Skin epidermis (tissue), 12 donors: ENCODE measurements around the gene BCL2L1.
A peak's percentile ranks its signal among the peaks of the same experiment; 100 is the strongest.
"Not testable (repeated sequence)": the region's sequence is repeated elsewhere in the genome, so short reads cannot be mapped to it uniquely, and the experiment has no call there.

Source experiments
- H3K27ac ChIP-seq, 21 experiments: fragments of 200-600 bp; sonication (generic) in 11 of 21; one replicate each; pipeline ENCODE4 v1.5.0; 2020; ENCODE audit warnings: mild to moderate bottlenecking in 3 of 21, inconsistent platforms in 2 of 21, moderate library complexity in 2 of 21
- H3K4me3 ChIP-seq, 7 experiments: fragments of 200-600 bp; sonication (generic) in 2 of 7; one replicate each; pipeline ENCODE4 v1.5.0; 2020; ENCODE audit warnings: inconsistent platforms in 2 of 7, mild to moderate bottlenecking in 2 of 7, moderate library complexity in 1 of 7

BCL2L1 gene

DNA sequence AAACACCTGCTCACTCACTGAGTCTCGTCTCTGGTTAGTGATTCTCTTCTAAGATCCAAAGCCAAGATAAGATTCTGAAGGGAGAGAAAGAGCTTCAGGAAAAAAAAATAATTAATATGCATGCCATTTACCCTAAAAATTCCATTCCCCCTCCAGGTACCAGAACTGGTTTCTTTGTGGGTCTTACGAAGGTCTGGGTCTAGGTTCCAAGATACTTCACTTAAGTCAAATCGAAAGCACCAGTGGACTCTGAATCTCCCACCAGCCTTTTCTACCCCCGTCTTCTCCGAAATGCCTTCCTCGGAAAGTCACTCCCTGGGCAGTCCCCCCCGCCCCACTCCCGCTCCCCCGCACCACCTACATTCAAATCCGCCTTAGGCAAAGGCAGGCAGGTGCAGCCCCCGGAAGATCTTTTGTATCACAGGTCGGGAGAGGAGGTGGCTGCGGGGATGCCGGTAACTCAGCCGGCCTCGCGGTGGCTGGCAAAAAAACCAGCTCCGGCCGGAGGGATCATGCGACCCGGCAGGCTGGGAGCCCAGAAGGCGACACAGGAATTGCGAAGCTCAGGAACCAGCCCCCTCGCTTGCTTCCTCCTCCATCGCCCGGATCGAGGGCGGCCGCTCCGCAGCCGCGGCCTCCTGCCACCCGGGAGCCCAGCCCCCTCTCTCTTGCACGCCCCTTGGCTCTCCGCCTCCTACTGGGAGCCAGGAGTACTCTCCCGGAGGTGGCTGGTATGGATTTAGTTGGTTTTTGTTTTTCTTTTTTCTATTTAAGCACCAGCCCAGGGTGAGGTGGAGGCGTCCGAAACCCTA lies at the start of gene BCL2L1:
TSS of gene BCL2L1 (minus strand) at position 612 of the 812 bp plus-strand sequence. CDS start 650 bp downstream, outside the sequence.
- Histone ChIP-seq H3K4me3 (peak within 1 kb of the TSS; percentile 54 to 94 (median 68)), H3K27ac (peak within 1 kb of the TSS; percentile 90 to 100 (median 98))

DNA sequence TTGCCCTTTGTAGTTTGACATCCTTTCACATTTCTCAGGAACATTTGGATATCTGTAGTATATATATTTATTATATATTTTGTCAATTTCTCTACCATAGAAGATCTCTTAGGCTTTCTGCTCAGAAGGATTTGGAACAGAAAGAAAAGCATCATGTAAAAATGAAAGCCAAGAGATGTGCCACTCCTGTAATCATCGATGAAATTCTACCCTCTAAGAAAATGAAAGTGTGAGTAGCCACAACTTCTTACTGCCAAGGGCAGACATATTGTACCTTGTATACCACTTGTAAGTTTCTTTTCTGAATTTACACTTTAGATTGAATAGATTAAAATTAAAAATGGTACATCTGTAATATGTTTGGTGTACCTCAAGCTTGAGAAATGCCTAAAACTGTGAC lies 47.6 kb upstream of the BCL2L1 start:
- Histone ChIP-seq H3K4me3 (no peak overlapping the region), H3K27ac (peak overlapping the region in 4 of 21 experiments; percentile 6 to 56 (median 36))

DNA sequence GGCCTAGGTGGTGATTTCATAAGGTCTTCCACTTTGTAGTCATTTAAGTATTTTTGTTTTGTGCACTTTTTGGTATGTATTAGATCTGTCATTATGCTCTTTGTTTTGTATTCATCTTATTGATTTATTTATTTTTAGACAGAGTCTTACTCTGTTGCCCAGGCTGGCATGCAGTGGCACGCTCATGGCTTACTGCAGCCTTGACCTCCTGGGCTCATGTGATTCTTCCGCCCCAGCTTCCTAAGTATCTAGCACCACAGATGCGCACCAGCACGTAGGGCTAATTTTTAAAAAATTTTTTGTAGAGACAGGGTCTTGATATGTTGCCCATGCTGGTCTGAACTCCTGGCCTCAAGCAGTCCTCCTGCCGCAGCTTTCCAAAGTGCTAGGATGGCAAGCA lies 47.0 kb upstream of the BCL2L1 start:
- Histone ChIP-seq H3K4me3 (no peak overlapping the region), H3K27ac (peak overlapping the region in 1 of 21 experiments; percentile 56)

DNA sequence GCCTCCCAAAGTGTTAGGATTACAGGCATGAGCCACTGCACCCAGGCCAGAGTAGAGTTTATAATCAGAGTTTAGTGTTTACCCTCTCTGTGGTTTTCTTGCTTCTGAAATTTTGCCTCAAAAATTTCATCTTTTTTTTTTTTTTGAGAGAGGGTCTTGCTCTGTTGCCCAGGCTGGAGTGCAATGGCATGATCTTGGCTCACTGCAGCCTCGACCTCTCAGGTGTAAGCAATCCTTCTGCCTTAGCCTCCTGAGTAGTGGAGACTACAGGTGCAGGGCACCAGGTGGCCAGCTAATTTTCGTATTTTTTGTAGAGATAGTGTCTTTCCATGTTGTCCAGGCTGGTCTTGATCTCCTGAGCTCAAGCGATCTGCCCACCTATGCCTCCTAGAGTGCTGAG lies 45.1 kb upstream of the BCL2L1 start:
- H3K27ac ChIP-seq = no peak overlapping the region
- H3K4me3 ChIP-seq = no peak overlapping the region

DNA sequence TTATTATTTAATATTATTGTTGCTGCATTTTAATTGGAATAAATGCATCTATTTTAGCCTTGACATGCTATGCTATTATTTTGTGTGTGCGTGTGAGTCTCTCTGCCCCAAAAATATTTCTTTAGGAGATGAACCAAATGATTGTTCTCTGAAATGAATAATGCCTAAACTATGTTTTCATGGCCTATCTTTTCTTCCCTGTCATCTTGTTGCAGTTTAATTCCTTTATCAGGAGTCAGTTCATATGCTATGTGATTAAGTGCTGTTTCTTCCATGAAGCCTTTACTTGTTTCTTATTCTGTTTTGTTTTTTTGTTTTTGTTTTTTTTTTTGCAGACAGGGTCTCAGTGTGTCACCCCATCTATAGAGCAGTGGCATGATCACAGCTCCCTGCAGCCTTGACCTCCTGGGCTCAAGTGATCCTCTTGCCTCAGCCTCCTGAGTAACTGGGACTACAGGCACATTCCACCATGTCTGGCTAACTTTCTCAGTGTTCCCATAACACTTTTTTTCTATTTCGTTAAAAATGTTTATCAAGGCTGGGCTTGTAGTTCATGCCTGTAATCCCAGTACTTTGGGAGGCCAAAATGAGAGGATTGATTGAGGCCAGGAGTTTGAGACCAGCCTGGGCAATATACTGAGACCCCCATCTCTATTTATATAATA lies 42.1 kb upstream of the BCL2L1 start:
- Histone ChIP-seq H3K27ac (no peak overlapping the region), H3K4me3 (no peak overlapping the region)

DNA sequence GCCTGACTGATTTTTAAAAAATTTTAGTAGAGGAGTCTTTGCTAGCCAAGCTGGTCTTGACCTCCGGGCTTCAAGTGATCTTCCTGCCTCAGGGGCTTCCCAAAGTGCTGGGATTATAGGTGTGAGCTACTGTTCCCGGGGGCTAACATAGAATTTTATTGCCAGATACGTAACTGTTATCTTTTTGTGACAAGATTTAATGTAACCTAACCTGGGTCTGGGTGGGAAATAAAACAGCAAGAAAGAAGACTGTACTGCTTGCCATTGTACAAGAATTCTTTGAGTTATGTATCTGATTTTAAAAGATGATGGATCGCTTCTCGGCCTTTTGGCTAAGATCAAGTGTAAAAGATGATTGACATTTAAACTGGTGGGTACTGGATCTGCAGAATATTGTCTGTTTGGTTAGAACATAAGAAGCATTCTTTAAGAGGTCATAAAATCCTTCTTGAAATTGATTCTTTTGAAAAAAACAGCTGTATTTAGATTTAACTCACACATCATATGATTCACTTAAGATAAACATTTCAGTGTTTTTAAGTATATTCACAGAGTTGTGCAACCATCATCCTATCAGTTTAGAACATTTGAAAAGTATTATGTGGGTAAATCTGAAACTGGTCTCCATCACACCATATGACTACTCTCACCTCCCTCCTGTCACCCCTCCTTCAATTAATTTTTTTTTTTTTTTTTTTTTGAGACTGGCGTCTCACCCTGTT lies 38.0 kb upstream of the BCL2L1 start:
- H3K27ac ChIP-seq = no peak overlapping the region
- H3K4me3 ChIP-seq = no peak overlapping the region

DNA sequence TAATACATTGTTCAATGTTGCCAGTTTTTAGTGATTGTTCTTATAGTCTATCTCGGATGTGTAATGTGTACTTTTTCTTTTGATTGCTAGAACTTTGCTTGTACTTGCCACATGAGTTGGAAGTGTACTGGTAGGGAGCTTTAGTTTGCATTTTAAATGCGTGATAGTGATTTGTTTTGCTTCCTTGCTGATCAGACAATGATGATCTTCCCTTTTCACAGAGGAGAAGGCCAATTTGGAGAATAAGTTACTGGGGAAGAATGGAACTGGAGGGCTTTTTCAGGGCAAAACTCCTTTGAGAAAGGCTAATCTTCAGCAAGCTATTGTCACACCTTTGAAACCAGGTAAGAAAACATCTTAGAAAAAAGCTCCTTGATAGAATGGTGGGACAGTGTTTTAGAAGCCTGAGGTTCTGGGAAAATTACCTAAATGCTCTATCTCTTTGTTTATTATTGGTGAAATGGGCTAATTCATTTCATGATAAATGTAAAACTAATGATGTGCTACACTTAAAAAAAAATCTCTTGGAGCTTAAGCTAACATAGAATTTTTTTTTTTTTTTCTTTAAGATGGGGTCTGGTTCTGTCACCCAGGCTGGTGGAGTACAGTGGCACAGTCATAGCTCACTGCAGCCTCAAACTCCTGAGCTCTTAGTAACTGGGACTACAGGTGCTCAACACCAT lies 37.3 kb upstream of the BCL2L1 start:
- Histone ChIP-seq H3K27ac (no peak overlapping the region), H3K4me3 (no peak overlapping the region)

DNA sequence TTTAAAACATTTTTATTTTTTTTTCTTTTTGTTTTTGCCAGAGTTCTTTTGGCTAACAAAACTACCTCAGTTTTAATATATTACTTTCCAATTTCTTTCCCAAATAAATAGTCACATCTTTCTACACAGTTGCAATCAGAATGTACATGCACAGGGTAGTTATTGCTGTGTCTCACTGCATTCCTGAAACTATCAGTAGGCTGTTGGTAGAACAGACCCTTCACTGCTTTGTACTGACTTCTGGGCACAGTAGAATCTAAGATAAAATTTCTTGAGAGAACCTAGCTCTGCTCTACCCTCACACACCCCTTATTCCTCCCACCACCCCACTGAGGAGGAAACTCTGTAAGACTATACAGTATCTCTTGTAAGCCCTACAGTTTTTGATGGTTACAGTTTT lies 36.3 kb upstream of the BCL2L1 start:
- H3K27ac ChIP-seq = no peak overlapping the region

DNA sequence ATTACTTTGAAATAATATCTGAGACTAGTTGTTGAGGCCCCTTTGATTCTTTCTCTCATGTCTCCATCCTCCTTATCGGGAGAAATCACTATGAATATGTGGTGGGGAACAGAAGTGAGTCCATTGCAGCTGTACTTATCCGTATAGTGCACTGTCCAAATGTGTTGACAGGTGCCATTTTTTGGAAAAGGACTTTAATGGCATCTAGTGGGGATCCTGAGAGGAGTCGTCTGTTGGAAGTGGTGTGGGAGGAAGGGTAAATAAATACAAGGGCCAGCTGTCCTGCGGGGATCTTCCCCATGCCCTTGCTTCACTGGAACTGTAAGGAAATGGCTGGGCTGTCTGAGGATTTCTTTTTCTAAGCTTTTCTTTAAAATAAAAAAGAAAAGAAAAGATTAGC lies 35.9 kb upstream of the BCL2L1 start:
- no peak overlapping the region for H3K4me3 ChIP-seq
- no peak overlapping the region for H3K27ac ChIP-seq

More for the DNA sequence above, 36.3 kb upstream of the BCL2L1 start:
- H3K4me3 ChIP-seq = no peak overlapping the region

DNA sequence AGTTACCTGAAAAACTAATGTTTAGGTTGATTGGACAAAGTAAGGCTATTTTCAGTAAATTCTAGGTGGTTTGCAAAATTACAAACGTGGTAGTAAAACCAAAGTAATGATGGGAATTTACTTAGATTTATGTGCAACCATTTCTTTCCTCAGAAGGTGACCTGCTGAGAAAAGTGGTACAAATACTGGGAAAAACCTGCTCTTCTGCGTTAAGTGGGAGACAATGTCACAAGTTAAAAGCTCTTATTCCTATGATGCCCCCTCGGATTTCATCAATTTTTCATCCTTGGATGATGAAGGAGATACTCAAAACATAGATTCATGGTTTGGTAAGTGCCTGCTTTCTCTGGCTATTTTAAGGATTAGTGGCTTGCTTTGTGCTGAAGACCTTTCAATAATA lies 34.6 kb upstream of the BCL2L1 start:
- no peak overlapping the region for H3K27ac ChIP-seq
- no peak overlapping the region for H3K4me3 ChIP-seq

DNA sequence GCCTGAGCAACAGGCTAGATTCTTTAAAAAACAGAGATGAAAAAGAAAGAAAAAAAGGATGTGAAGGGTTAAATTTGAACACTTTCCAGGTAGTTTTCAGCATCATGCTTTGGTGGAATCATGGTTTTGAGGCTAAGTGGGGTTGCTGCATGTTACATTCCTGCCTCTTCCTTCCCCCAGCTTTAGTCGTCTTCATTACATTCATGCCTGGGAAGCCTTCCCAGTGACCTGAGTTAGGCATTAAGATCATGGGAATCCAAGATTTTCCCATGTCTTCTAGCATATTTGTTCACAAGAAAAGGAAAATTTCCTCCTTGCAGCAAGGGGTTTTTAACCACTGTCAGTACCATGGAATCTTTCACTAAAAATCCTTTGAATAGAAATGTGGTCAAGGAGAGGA lies 28.5 kb upstream of the BCL2L1 start:
- Histone ChIP-seq H3K4me3 (no peak overlapping the region), H3K27ac (peak overlapping the region in 3 of 21 experiments; percentile 17 to 34 (median 29))

DNA sequence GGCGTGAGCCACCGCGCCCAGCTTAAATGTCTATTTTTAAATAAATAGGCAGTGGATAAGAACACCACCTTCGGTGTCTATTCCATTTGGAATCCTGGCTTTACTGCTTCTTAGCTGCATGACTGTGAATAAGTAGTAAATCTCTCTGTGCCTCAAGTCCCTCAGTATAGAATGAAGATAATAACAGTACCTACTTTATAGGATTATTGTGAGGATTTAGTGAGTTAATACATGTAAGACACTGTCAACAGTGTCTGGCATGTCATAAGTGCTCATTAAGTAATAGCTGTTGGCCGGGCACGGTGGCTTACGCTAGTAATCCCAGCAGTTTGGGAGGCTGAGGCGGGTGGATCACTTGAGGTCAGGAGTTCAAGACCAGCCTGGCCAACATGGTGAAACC lies 26.6 kb upstream of the BCL2L1 start:
- Histone ChIP-seq H3K4me3 (no peak overlapping the region), H3K27ac (no peak overlapping the region)

DNA sequence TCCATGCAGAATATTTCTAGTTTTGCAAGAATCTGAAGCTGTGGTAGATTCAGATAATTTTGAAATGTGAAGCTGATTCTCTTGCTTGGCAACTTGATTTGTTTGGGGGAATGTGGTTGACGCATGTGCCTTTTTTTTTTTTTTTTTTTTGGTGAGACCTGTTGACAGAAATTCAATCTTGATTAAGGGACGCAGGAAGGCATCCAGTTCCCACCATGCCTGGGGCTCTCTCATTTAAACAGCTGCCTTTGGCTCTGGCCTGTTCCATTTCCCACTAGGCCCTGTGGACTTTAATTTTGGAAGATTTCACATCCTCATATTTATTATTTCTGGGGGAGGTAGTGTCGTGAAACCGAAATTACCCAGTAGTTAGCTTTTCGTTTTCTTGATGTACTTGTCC lies 25.0 kb upstream of the BCL2L1 start:
- H3K4me3 ChIP-seq = no peak overlapping the region
- H3K27ac ChIP-seq = peak overlapping the region in 2 of 21 experiments; percentile 27 to 44

DNA sequence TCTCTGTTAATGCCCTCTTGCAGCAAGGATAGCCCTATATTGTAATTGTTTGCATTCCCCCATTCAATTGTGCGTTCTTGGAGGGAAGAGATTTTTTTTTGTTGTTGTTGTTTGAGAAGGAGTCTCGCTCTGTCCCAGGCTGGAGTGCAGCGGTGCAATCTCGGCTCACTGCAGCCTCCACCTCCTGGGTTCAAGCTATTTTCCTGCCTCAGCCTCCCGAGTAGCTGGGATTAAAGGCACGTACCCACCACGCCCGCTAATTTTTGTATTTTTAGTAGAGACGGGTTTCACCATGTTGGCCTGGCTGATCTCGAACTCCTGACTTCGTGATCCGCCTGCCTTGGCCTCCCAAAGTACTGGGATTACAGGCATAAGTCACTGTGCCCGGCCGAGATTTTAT lies 24.4 kb upstream of the BCL2L1 start:
- not testable (repeated sequence) for H3K4me3 ChIP-seq
- peak overlapping the region in 2 of 21 experiments; percentile 6 to 20 for H3K27ac ChIP-seq

DNA sequence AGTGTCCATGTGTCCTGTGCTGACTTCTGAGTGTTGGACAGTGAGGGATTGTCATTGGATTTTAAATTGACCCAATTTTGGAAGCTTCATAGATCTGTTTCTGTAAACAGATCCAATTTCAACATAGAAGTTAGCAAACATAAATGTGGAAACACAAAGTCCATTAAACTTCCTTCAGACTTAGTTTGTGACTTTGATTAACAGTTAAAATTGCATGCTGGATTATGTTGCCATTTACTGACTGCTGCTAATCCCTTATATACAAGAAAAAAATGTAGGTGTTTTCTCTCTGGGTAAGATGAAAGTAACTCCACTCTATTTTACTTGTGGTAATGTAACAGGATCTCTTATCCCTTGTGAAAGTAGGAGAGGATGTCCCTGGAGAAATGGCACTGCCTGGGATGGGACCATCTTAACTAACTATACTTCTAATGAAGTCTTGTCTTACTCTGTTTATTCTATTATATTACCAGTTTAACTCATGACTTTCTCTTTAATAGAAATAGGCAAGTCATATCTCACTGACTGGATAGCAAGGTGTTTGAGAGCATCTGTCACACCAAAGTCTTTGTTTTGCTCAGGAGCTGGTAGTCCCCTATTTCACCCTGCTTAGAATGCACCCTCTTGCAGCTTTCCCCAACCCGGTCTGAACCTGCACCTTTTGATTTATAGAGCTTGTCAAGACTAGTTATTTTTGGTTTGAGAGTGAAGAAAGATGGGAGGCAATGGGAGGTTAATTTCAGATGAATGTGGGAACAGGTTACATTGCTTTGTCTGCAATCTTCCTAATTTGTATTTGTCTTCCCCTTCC lies 23.6 kb upstream of the BCL2L1 start:
- H3K4me3 ChIP-seq = no peak overlapping the region
- peak overlapping the region in 2 of 21 experiments; percentile 6 to 20 for H3K27ac ChIP-seq

DNA sequence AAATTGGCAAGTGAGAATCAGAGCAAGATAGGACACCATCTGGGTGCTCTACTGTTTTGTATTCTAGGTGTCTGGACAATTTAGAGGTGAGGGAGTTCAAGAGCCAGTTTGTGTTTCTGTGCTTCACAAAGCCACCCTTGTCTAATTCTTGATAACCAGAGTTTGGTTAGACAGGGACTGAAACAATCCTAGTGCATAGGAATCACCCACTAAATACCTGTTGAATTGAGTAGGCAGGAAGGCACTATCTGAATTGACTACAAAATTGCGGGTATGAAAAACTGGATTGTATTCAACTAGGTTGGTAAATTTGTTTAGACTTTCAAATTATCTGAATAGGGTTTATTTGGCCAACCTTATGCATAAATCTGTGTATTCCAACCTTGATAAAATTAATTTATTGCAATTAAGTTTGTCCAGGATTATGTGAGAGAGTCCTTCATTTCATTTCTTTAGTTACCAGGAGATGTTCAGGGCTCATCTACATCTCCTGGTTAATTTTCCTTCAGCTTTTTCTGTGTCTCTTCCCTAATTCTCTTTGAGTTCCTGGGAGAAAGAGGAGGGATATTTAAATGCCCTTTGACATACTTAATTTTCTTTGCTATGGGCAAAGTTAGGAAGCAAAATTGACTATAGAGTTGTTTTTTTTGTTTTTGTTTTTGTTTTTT lies 18.1 kb upstream of the BCL2L1 start:
- Histone ChIP-seq H3K27ac (peak overlapping the region in 1 of 21 experiments; percentile 18), H3K4me3 (peak overlapping the region in 1 of 7 experiments; percentile 76)

DNA sequence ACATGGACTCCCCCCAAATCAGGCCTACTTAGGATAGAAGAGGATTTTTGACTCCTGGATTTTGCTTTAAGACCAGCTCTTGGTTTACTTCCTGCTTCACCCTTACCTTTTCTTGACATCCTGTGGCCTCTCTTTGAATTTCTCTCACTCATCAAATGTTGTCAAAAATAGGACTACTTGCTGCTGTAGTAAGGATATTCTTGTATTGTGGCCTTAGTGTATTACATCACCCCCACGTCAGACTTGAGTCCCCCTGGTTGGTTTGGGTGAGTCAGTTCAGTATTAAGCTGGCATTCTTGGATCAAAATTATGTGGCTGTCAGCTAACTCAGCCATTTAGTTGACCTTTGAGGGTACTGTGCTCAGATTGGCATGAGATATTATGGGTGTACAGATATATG lies 17.5 kb upstream of the BCL2L1 start:
- H3K4me3 ChIP-seq = peak overlapping the region in 5 of 7 experiments; percentile 76 to 92 (median 79)

DNA sequence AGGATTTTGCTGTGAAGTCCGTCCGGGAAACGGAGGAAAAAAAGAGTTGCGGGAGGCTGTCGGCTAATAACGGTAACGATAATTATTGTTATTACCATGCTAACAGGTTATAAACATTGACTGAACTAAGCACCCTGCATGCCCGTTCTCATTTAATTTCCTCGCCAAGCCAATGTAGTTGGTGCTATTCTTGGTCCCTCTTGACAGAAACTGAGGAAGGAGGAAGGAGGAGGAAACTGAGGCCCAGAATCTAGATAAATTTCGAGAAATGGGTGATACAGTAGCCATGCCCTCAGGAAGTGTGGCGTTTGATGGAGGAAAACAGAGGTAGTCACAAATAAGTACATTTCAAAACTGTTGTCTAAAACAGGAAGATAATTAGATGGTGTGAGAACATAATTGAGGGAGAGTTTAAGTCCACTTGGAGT lies 16.9 kb upstream of the BCL2L1 start:
- Histone ChIP-seq H3K27ac (peak overlapping the region in 17 of 21 experiments; percentile 18 to 86 (median 67)), H3K4me3 (peak overlapping the region; percentile 67 to 92 (median 79))

More for the DNA sequence above, 17.5 kb upstream of the BCL2L1 start:
- H3K27ac ChIP-seq = peak overlapping the region in 3 of 21 experiments; percentile 70 to 81 (median 77)
